ENCODE data around the gene PROCR. TPM values are rescaled to one million over a fixed set of nuclear protein-coding genes. Genes with fewer than 3 reads are reported as not detected.
A peak's percentile ranks its signal among the peaks of the same experiment; 100 is the strongest.

Gene PROCR
- total RNA-seq, 1 experiment from 2014 or later = 52.0 TPM

DNA sequence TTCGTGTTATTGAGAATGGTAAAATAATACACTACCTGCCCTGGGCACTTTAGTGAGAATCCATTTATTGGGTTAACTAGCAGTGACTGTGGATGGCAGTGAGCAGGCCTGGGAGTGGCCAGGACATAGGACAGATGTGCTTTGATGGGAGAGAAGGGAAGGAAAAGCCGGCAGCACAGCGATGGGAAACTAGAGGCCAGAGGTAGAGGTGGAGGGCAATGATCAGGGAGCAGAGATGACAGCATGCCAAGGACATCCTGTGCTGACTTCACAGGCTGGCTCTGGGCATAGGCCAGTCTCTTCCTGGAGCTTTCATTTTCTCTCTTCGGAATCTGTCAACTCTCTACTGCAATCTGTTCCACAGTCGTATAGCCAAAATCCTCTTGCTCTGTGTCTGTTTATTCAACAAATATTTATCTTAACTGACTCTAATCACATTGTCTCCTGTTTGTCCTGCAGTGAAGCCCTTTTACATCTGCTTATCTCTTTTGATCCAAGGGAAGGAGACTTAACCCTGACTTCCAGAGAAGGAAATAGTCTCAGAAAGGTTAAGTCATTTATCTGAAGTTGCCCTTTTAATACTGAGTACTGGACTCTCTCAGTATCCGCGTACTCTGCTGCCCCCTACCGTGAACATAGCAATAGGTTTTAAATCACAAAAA is 36.2 kb downstream of the PROCR start:
- H4K20me1 ChIP-seq (ENCODE audit: insufficient read depth) = no peaks in the 10 kb centered on the region
- peak overlapping the region; percentile 8; the same call in 1 of the 2 replicates for H3K27ac ChIP-seq (ENCODE audit: low read depth, low read length)

More for the DNA sequence above, 36.2 kb downstream of the PROCR start:
- TF ChIP-seq, protein P1, sequence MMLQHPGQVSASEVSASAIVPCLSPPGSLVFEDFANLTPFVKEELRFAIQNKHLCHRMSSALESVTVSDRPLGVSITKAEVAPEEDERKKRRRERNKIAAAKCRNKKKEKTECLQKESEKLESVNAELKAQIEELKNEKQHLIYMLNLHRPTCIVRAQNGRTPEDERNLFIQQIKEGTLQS (IDR thresholded peaks at IDR 0.05) = no peak
- TF ChIP-seq EZH2phosphoT487 (IDR thresholded peaks at IDR 0.05; ENCODE audit: borderline replicate concordance) (no peak), RAD21 (IDR thresholded peaks at IDR 0.05; ENCODE audit: low read depth) (peak; percentile 98)
- TF ChIP-seq, protein P2, sequence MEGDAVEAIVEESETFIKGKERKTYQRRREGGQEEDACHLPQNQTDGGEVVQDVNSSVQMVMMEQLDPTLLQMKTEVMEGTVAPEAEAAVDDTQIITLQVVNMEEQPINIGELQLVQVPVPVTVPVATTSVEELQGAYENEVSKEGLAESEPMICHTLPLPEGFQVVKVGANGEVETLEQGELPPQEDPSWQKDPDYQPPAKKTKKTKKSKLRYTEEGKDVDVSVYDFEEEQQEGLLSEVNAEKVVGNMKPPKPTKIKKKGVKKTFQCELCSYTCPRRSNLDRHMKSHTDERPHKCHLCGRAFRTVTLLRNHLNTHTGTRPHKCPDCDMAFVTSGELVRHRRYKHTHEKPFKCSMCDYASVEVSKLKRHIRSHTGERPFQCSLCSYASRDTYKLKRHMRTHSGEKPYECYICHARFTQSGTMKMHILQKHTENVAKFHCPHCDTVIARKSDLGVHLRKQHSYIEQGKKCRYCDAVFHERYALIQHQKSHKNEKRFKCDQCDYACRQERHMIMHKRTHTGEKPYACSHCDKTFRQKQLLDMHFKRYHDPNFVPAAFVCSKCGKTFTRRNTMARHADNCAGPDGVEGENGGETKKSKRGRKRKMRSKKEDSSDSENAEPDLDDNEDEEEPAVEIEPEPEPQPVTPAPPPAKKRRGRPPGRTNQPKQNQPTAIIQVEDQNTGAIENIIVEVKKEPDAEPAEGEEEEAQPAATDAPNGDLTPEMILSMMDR (IDR thresholded peaks at IDR 0.05 in 2 of 3, conservative IDR thresholded peaks at IDR 0.05 in 1 of 3; ENCODE audit: borderline replicate concordance in 1 of 3, insufficient read depth in 1 of 3, low read depth in 2 of 3, low read length in 2 of 3) = peak; percentile 74 to 92 (median 84)
- POLR2A ChIA-PET = no interaction called here
- no peak overlapping the region for H3K9ac ChIP-seq (ENCODE audit: low read length)
- no peaks in the 10 kb centered on the region for H3K79me2 ChIP-seq (ENCODE audit: insufficient read depth, low read length)
- RAD21 ChIA-PET (ENCODE audit: low non-redundant PET in 1 of 2, low total read pairs in 2 of 2, uncharacterized antibody in 2 of 2, unreplicated experiment in 2 of 2) = interaction anchor here in 1 of 2 experiments (1.3 to 1.6 kb wide), 2 partner anchors 63 to 112 kb away, joined by 3 to 5 read pairs; no protein-coding TSS in a partner anchor
- H3K27me3 ChIP-seq (ENCODE audit: insufficient read depth, low read length) = no peaks in the 10 kb centered on the region
- intact Hi-C loops (cut with micrococcal nuclease) = loop anchor here (1.0 to 2.0 kb wide), 3 partner anchors 63 to 373 kb away; no protein-coding TSS in a partner anchor
- H3K4me1 ChIP-seq (ENCODE audit: control insufficient read depth in 1 of 2, insufficient read depth in 2 of 2, low read length in 2 of 2) = peaks cover 0 to 9% of the 10 kb centered on the region in 2 experiments; a peak in 2 of 4 replicates
- no peak overlapping the region for H3K4me3 ChIP-seq (replicated peaks in 1 of 2; ENCODE audit: low read depth in 1 of 2, low read length in 2 of 2)
- no peak overlapping the region for H2AFZ ChIP-seq (ENCODE audit: low read depth, low read length, poor library complexity, severe bottlenecking)
- no peaks in the 10 kb centered on the region for H3K36me3 ChIP-seq (ENCODE audit: control insufficient read depth in 1 of 2, insufficient read depth in 2 of 2, low read length in 2 of 2)
- peak overlapping the region; percentile 24; the same call in 1 of the 2 replicates for H3K4me2 ChIP-seq (ENCODE audit: low read length)
- no peaks in the 10 kb centered on the region for H3K9me2 ChIP-seq (ENCODE audit: insufficient read depth)
- no peaks in the 10 kb centered on the region for H3K9me3 ChIP-seq (ENCODE audit: control insufficient read depth in 1 of 2, insufficient read depth in 1 of 2, low read depth in 1 of 2, low read length in 2 of 2)
- BruUV-seq (replicated peaks) = no TSS peak
- CTCF ChIA-PET = interaction anchor here (1.6 to 1.8 kb wide), 3 partner anchors 62 to 334 kb away, joined by 7 to 29 read pairs (median 24); partner anchors contain the start of gene EDEM2
- DNase-seq (ENCODE audit: low read depth, low spot score) (peak; percentile 64), ATAC-seq (peak; percentile 98)
